ENCODE results near the gene COA8. TPM values are rescaled to one million over a fixed set of nuclear protein-coding genes. Genes with fewer than 3 reads are reported as not detected.
"Not testable (repeated sequence)": the region's sequence is repeated elsewhere in the genome, so short reads cannot be mapped to it uniquely, and the experiment has no call there.

COA8 gene
- total and polyA plus RNA-seq, 10 donors = 15.2 to 39.5 (median 22.2) TPM

- peak overlapping the region in 1 of 8 donors; percentile 60 for H3K27ac ChIP-seq
- peaks cover 8 to 25% (median 19%) of the 10 kb centered on the region in 6 donors for H3K4me1 ChIP-seq
- no peak for DNase-seq
- peak overlapping the region in 5 of 8 donors; percentile 21 to 53 (median 29) for H3K4me3 ChIP-seq
- intact Hi-C loops (cut with DNase I; ENCODE audit: low total_unique reads) = no loop called here
- H3K27me3 ChIP-seq (replicated peaks in 1 of 7) = peaks cover 0 to 20% (median 0%) of the 10 kb centered on the region in 7 donors
- TF ChIP-seq, protein P1, sequence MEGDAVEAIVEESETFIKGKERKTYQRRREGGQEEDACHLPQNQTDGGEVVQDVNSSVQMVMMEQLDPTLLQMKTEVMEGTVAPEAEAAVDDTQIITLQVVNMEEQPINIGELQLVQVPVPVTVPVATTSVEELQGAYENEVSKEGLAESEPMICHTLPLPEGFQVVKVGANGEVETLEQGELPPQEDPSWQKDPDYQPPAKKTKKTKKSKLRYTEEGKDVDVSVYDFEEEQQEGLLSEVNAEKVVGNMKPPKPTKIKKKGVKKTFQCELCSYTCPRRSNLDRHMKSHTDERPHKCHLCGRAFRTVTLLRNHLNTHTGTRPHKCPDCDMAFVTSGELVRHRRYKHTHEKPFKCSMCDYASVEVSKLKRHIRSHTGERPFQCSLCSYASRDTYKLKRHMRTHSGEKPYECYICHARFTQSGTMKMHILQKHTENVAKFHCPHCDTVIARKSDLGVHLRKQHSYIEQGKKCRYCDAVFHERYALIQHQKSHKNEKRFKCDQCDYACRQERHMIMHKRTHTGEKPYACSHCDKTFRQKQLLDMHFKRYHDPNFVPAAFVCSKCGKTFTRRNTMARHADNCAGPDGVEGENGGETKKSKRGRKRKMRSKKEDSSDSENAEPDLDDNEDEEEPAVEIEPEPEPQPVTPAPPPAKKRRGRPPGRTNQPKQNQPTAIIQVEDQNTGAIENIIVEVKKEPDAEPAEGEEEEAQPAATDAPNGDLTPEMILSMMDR (IDR thresholded peaks at IDR 0.05 in 8 of 11, conservative IDR thresholded peaks at IDR 0.05 in 3 of 11) = no peak
- H3K9me3 ChIP-seq = peaks cover 4 to 19% (median 15%) of the 10 kb centered on the region in 8 donors
- H3K36me3 ChIP-seq = no peaks in the 10 kb centered on the region
- WGBS, 5 donors = 8 to 17% (median 11%) methylated on average over 15 of the region's 15 CpGs
Observed at GRCh38 chr14:103607822-103608221, 45.1 kb downstream of the COA8 start.

- intact Hi-C loops (cut with DNase I; ENCODE audit: low total_unique reads); DNase-seq; H3K27ac ChIP-seq; H3K36me3 ChIP-seq; H3K4me3 ChIP-seq: not testable (repeated sequence)
- peaks cover 0 to 20% (median 0%) of the 10 kb centered on the region in 7 donors for H3K27me3 ChIP-seq (replicated peaks in 1 of 7)
- peaks cover 4 to 19% (median 15%) of the 10 kb centered on the region in 8 donors for H3K9me3 ChIP-seq
- peaks cover 8 to 25% (median 19%) of the 10 kb centered on the region in 6 donors for H3K4me1 ChIP-seq
- 78 to 92% (median 89%) methylated on average over 3 to 4 of the region's 4 CpGs for WGBS, 5 donors
Observed at GRCh38 chr14:103609081-103609480, 46.3 kb downstream of the COA8 start.

DNA sequence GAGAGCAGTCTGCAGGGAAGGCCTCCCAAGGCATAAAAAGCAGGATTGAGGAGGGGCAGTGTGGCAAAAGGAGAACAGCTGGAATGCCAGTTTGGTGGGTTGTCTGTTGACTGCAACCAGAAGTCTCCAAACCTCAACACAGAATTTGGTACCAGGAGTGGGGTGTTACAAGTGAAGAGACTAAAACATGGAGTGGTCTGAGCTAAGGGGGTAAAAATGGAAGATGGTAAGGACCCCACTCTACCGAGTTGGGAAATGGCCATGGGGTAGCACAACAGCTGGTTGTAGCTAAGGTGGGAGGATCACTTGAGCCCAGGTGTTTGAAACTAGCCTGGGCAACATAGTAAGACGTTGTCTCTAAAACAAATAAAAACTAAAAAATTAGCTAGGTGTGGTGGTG is 48.5 kb downstream of the COA8 start:
- no peaks in the 10 kb centered on the region for H3K36me3 ChIP-seq
- H3K9me3 ChIP-seq = peaks cover 4 to 19% (median 15%) of the 10 kb centered on the region in 8 donors
- H3K4me3 ChIP-seq = no peak overlapping the region
- H3K27ac ChIP-seq = no peak overlapping the region
- peaks cover 0 to 20% (median 0%) of the 10 kb centered on the region in 7 donors for H3K27me3 ChIP-seq (replicated peaks in 1 of 7)
- 87 to 94% (median 89%) methylated on average over 2 of the region's 2 CpGs for WGBS, 5 donors
- TF ChIP-seq POLR2AphosphoS5 (IDR thresholded peaks at IDR 0.05) = no peak
- no peak for DNase-seq
- peaks cover 8 to 25% (median 19%) of the 10 kb centered on the region in 6 donors for H3K4me1 ChIP-seq
- intact Hi-C loops (cut with DNase I; ENCODE audit: low total_unique reads) = no loop called here

DNA sequence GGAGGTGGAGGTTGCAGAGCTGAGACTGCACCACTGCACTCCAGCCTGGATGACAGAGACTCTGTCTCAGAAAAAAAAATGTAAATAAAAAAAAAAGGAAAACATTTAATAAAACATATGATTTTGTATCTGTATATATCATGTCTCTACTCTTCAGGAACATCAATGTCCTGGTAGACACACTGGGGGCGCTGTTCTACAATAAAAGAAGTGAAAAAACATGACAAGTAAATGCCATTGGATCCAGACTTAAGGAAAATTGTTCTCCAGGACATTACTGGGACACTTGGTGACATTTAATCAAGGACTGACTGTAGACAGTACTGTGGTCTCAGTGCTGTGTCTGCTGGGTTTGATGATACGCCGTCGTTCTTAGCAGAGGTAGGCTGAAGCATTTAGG is 50.8 kb downstream of the COA8 start:
- no peak overlapping the region for H3K4me3 ChIP-seq
- no peak for DNase-seq
- TF ChIP-seq, protein P1 (IDR thresholded peaks at IDR 0.05 in 8 of 11, conservative IDR thresholded peaks at IDR 0.05 in 3 of 11) = peak in 3 of 11 experiments; percentile 16 to 47 (median 42)
- TF ChIP-seq POLR2AphosphoS5 (IDR thresholded peaks at IDR 0.05) = no peak
- H3K27me3 ChIP-seq (replicated peaks in 1 of 7) = peaks cover 0 to 7% (median 0%) of the 10 kb centered on the region in 7 donors
- WGBS, 5 donors = 85 to 96% (median 94%) methylated on average over 4 of the region's 4 CpGs
- intact Hi-C loops (cut with DNase I; ENCODE audit: low total_unique reads) = no loop called here
- H3K4me1 ChIP-seq = peaks cover 0 to 2% (median under 1%) of the 10 kb centered on the region in 6 donors
- H3K9me3 ChIP-seq = peaks cover 4 to 19% (median 15%) of the 10 kb centered on the region in 8 donors
- H3K27ac ChIP-seq = no peak overlapping the region
- H3K36me3 ChIP-seq = no peaks in the 10 kb centered on the region

GRCh38 chr14:103616635-103617300 is 54.0 kb downstream of the COA8 start:
- Histone ChIP-seq H3K9me3 (peaks cover 0 to 4% (median 3%) of the 10 kb centered on the region in 8 donors), H3K36me3 (no peaks in the 10 kb centered on the region), H3K27ac (no peak overlapping the region), H3K4me3 (no peak overlapping the region), H3K27me3 (replicated peaks in 1 of 7) (no peaks in the 10 kb centered on the region), H3K4me1 (no peaks in the 10 kb centered on the region)
- intact Hi-C loops (cut with DNase I; ENCODE audit: low total_unique reads) = no loop called here
- no peak for DNase-seq
- TF ChIP-seq POLR2A (IDR thresholded peaks at IDR 0.05) (no peak), POLR2AphosphoS5 (IDR thresholded peaks at IDR 0.05) (no peak)
- TF ChIP-seq, protein P1 (IDR thresholded peaks at IDR 0.05 in 8 of 11, conservative IDR thresholded peaks at IDR 0.05 in 3 of 11) = no peak
- 86 to 92% (median 90%) methylated on average over 17 of the region's 17 CpGs for WGBS, 5 donors

All from spleen (tissue), 11 donors.